ENCODE results near the gene ABLIM3.

The ABLIM3 gene

GRCh38 chr5:149133795-149134777, 7.2 kb upstream of the ABLIM3 start:
- Histone ChIP-seq H3K79me1 (replicated peaks; ENCODE audit: low read length, poor library complexity, severe bottlenecking) (no peaks in the 10 kb centered on the region), H4K8ac (ENCODE audit: low read length) (peak overlapping the region; percentile 66), H3K18ac (ENCODE audit: low read depth in 1 of 2, low read length in 2 of 2) (peak overlapping the region; percentile 22 to 85), H3K4ac (ENCODE audit: low read depth in 1 of 2, low read length in 2 of 2) (peak overlapping the region; percentile 15 to 21), H4K91ac (ENCODE audit: low read length) (peak overlapping the region; percentile 36), H2BK120ac (ENCODE audit: low read depth, low read length) (peak overlapping the region; percentile 56), H3K4me1 (ENCODE audit: control insufficient read depth, insufficient read depth, low read depth, low read length) (peaks cover 4% of the 10 kb centered on the region), H3K23ac (ENCODE audit: low read length in 2 of 2) (no peak overlapping the region), H3K27ac (ENCODE audit: low read length, poor library complexity, severe bottlenecking) (no peak overlapping the region), H3K9me3 (ENCODE audit: control insufficient read depth, low read length) (no peaks in the 10 kb centered on the region), H2BK15ac (ENCODE audit: low read depth, poor library complexity, severe bottlenecking) (peak overlapping the region; percentile 52), H3K27me3 (ENCODE audit: control insufficient read depth in 1 of 2, insufficient read depth in 1 of 2, low read length in 2 of 2) (no peaks in the 10 kb centered on the region), H2AFZ (ENCODE audit: low read depth, low read length) (no peak overlapping the region), H2AK5ac (ENCODE audit: low read length, severe bottlenecking) (peak overlapping the region; percentile 10), H3K14ac (ENCODE audit: low read length in 2 of 2) (no peak overlapping the region), H2BK12ac (ENCODE audit: low read length in 2 of 2) (peak overlapping the region; percentile 85 to 90), H2BK5ac (ENCODE audit: low read depth, low read length, poor library complexity, severe bottlenecking) (no peak overlapping the region), H3K9ac (ENCODE audit: low read length) (peak overlapping the region; percentile 64), H3K4me2 (ENCODE audit: low read length, poor library complexity, severe bottlenecking) (no peak overlapping the region), H3K36me3 (ENCODE audit: control insufficient read depth in 1 of 2, insufficient read depth in 2 of 2, low read depth in 1 of 2, low read length in 2 of 2) (no peaks in the 10 kb centered on the region), H3K4me3 (ENCODE audit: insufficient read depth in 1 of 2, low read depth in 1 of 2, low read length in 2 of 2) (no peak overlapping the region)
- 61% methylated on average over 11 of the region's 11 CpGs for WGBS
- DNase-seq, result peak; percentile 92

- Histone ChIP-seq H2BK15ac (ENCODE audit: low read depth, poor library complexity, severe bottlenecking) (no peak overlapping the region), H3K27me3 (ENCODE audit: control insufficient read depth in 1 of 2, insufficient read depth in 1 of 2, low read length in 2 of 2) (no peaks in the 10 kb centered on the region), H4K91ac (ENCODE audit: low read length) (no peak overlapping the region), H2AK5ac (ENCODE audit: low read length, severe bottlenecking) (no peak overlapping the region), H3K18ac (ENCODE audit: low read depth in 1 of 2, low read length in 2 of 2) (peak overlapping the region in 1 of 2 experiments; percentile 41), H4K8ac (ENCODE audit: low read length) (no peak overlapping the region), H3K23ac (ENCODE audit: low read length in 2 of 2) (no peak overlapping the region), H3K4me3 (ENCODE audit: insufficient read depth in 1 of 2, low read depth in 1 of 2, low read length in 2 of 2) (no peak overlapping the region), H3K27ac (ENCODE audit: low read length, poor library complexity, severe bottlenecking) (peak overlapping the region; percentile 38), H3K79me1 (replicated peaks; ENCODE audit: low read length, poor library complexity, severe bottlenecking) (no peaks in the 10 kb centered on the region), H2BK120ac (ENCODE audit: low read depth, low read length) (no peak overlapping the region), H3K9ac (ENCODE audit: low read length) (peak overlapping the region; percentile 64), H3K4ac (ENCODE audit: low read depth in 1 of 2, low read length in 2 of 2) (no peak overlapping the region), H3K14ac (ENCODE audit: low read length in 2 of 2) (no peak overlapping the region), H2BK12ac (ENCODE audit: low read length in 2 of 2) (no peak overlapping the region), H2BK5ac (ENCODE audit: low read depth, low read length, poor library complexity, severe bottlenecking) (no peak overlapping the region), H3K4me2 (ENCODE audit: low read length, poor library complexity, severe bottlenecking) (no peak overlapping the region), H3K9me3 (ENCODE audit: control insufficient read depth, low read length) (no peaks in the 10 kb centered on the region), H3K36me3 (ENCODE audit: control insufficient read depth in 1 of 2, insufficient read depth in 2 of 2, low read depth in 1 of 2, low read length in 2 of 2) (no peaks in the 10 kb centered on the region), H2AFZ (ENCODE audit: low read depth, low read length) (no peak overlapping the region), H3K4me1 (ENCODE audit: control insufficient read depth, insufficient read depth, low read depth, low read length) (peaks cover 4% of the 10 kb centered on the region)
- DNase-seq, result no peak
- WGBS, result 46% methylated on average over 5 of the region's 6 CpGs
These were observed 6.4 kb upstream of the ABLIM3 start for GRCh38 chr5:149134778-149135500.

GRCh38 chr5:149135536-149136201, 5.6 kb upstream of the ABLIM3 start:
- Histone ChIP-seq H2BK120ac (ENCODE audit: low read depth, low read length) (no peak overlapping the region), H3K9me3 (ENCODE audit: control insufficient read depth, low read length) (no peaks in the 10 kb centered on the region), H3K4me2 (ENCODE audit: low read length, poor library complexity, severe bottlenecking) (no peak overlapping the region), H4K91ac (ENCODE audit: low read length) (no peak overlapping the region), H2BK5ac (ENCODE audit: low read depth, low read length, poor library complexity, severe bottlenecking) (no peak overlapping the region), H3K27me3 (ENCODE audit: control insufficient read depth in 1 of 2, insufficient read depth in 1 of 2, low read length in 2 of 2) (no peaks in the 10 kb centered on the region), H3K4me3 (ENCODE audit: insufficient read depth in 1 of 2, low read depth in 1 of 2, low read length in 2 of 2) (no peak overlapping the region), H3K14ac (ENCODE audit: low read length in 2 of 2) (no peak overlapping the region), H3K4ac (ENCODE audit: low read depth in 1 of 2, low read length in 2 of 2) (peak overlapping the region in 1 of 2 experiments; percentile 53), H4K8ac (ENCODE audit: low read length) (no peak overlapping the region), H3K9ac (ENCODE audit: low read length) (peak overlapping the region; percentile 64), H2AFZ (ENCODE audit: low read depth, low read length) (no peak overlapping the region), H3K36me3 (ENCODE audit: control insufficient read depth in 1 of 2, insufficient read depth in 2 of 2, low read depth in 1 of 2, low read length in 2 of 2) (no peaks in the 10 kb centered on the region), H3K18ac (ENCODE audit: low read depth in 1 of 2, low read length in 2 of 2) (peak overlapping the region in 1 of 2 experiments; percentile 41), H3K23ac (ENCODE audit: low read length in 2 of 2) (no peak overlapping the region), H3K27ac (ENCODE audit: low read length, poor library complexity, severe bottlenecking) (peak overlapping the region; percentile 2), H2BK12ac (ENCODE audit: low read length in 2 of 2) (no peak overlapping the region), H2BK15ac (ENCODE audit: low read depth, poor library complexity, severe bottlenecking) (no peak overlapping the region), H3K4me1 (ENCODE audit: control insufficient read depth, insufficient read depth, low read depth, low read length) (peaks cover 4% of the 10 kb centered on the region), H2AK5ac (ENCODE audit: low read length, severe bottlenecking) (no peak overlapping the region), H3K79me1 (replicated peaks; ENCODE audit: low read length, poor library complexity, severe bottlenecking) (no peaks in the 10 kb centered on the region)
- WGBS, result no CpG with 5 or more reads among the region's 1 CpG
- peak; percentile 88 for DNase-seq

All from mesenchymal stem cell (in vitro differentiated cells and primary cell).